Activated T-cell treated with anti-CD3 and anti-CD28 coated beads for 48 hours (primary cell): ENCODE measurements around the gene LOXHD1.

Experiments
- DNase-seq: peaks from one replicate; pipeline ENCODE4 v3.0.0-alpha.2; 2020; ENCODE audit warnings: low read depth

Gene LOXHD1

DNA sequence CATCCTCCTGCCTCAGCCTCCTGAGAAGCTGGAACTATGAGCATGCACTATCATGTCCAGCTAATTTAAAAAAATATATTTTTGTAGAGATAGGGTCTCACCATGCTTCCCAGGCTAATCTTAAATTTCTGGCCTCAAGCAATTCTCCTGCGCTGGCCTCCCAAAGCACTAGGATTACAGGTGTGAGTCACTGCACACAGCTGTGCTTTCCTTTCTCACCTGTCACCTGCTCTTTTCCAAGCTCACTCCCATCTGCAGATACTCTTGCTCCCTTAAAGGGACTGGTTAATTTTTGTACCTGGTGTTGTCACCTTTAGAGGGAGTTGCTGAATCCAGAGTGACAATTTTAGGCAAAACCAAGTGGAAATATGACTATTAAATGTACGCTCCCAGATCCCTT is 178.2 kb downstream of the LOXHD1 start:
- DNase-seq, result no peak

GRCh38 chr18:46477425-46478011 is 179.5 kb downstream of the LOXHD1 start:
- no peak for DNase-seq

DNA sequence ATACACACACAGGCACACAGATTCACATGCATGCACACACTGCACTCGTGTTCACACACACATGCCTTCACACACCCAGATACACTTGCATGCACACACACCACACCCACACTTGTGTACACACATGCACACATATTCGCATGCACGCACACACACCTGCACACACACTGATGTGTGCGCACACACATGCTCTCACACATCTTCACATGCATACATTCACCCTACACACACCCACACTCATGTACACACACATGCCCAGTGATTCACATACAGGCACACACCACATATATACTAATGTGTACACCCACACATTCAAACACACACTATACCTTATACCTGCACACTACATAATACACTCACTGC is 181.6 kb downstream of the LOXHD1 start:
- DNase-seq, result no peak

GRCh38 chr18:46474487-46475389 is 182.3 kb downstream of the LOXHD1 start:
- no peak for DNase-seq

- no peak for DNase-seq
Observed at GRCh38 chr18:46471809-46472498, 185.1 kb downstream of the LOXHD1 start.

- no peak for DNase-seq
Observed at GRCh38 chr18:46470714-46471113, 186.3 kb downstream of the LOXHD1 start.

- DNase-seq, result no peak
Observed at GRCh38 chr18:46469186-46469915, 187.7 kb downstream of the LOXHD1 start.

GRCh38 chr18:46468426-46469180 is 188.4 kb downstream of the LOXHD1 start:
- no peak for DNase-seq

- no peak for DNase-seq
Observed at GRCh38 chr18:46466234-46467160, 190.5 kb downstream of the LOXHD1 start.

DNA sequence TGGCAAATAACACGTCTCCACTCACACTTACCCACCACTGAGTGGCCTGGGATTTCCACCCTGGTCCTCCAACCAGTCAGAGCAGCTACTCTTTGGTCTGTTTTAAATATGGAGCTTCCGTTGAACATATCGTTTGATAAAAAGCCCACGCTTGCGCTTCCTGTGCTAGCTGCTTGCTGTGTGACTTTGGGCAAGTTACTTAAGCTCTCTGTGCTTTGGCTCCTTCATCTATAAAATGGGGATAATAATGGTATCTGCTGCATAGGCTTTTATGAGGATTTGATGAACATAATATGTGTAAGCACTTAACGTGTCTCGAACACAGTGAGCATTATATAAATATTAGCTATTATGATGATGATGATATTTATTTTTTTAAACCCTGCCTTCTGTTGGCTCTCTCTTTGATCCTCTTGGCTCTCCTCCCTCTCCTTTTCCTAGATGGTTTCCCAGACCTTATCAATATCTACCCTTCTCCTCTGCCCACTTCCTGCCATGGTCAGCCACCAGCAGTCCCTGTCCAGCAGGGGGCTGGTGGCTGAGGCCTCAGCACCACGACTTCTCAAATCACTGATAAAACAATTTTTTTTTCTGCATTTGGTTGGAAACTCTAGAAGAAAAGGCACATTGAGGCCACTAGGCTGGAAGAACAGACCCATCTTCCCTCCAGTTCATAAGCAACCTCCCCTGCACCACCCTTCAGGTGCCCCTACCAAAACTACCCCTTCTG is 191.9 kb downstream of the LOXHD1 start:
- no peak for DNase-seq

- DNase-seq, result no peak
Observed at GRCh38 chr18:46462523-46462922, 194.5 kb downstream of the LOXHD1 start.

DNA sequence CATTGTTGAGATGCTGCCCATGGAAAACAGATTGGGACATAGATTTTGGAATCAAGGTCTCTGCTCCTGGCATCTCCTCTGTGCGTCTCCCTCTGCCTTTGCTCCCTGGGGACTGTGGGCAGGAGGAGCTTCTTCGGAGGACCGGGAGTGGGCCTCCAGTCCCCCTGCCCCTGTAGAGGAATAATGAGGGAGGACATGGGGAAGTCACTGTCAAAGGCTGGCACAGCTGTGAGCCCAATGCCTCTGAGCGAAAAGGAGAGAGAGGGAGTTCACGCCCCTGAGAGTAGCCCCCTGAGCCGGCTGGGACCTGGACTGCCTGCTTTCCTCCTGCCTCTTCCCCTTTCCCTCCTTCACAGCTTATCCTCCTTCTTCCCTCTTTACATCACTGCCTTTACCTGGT is 195.0 kb downstream of the LOXHD1 start:
- DNase-seq, result no peak

- no peak for DNase-seq
Observed at GRCh38 chr18:46460754-46461153, 196.3 kb downstream of the LOXHD1 start.

DNA sequence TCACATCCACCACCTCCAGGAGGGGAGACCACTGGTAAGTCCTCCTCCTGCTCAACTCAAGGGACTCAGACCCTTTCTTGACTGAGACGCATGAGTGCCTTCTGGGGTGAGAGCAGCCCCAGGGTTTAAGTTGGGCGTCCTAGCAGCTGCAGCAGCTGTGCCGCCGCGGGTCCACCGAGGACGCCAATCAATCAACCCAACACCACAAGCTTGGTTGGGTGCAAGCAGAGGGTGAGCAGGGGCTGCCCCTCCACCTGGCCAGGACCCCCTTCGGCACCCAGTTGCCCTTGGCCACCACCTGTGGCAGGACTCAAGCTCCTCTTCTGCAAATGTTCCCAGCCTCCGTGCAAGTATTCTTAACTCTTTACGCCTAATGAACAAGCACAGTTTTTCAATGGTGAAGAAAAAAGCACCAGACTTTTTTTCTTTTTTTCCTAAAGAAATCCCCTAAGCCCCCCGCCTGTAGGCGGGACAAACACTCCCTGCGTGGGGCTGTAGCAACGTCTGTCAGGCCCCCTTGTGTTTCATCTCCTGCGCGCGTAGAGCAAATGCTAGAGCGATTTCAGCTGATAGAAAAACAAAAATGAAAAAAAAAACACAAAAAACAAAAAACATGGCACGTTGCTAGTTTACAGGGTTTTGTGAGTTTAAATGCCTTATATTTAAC is 197.1 kb downstream of the LOXHD1 start:
- no peak for DNase-seq

GRCh38 chr18:46458472-46458871 is 198.5 kb downstream of the LOXHD1 start:
- DNase-seq, result no peak

GRCh38 chr18:46456691-46457090 is 200.3 kb downstream of the LOXHD1 start:
- no peak for DNase-seq

DNA sequence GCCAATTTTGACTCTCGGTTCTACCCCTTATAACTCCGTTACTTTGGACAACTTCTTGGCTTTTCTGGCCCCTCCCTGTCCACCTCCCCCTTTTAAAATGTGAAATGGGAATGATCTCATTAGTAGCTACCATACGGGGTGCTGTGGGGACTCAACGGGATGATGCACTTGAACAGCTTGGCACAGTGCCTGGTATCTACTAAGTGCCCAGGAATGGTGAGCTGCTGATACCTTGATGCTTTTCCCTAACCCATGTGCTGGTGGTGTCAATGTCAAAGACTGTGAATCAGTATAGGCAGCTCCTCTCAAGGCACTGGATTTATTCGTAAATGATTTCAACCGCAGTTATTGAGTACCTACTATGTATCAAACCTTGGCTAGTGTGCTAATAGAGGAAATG is 204.2 kb downstream of the LOXHD1 start:
- no peak for DNase-seq

- no peak for DNase-seq
Observed at GRCh38 chr18:46449499-46449898, 207.5 kb downstream of the LOXHD1 start.

DNA sequence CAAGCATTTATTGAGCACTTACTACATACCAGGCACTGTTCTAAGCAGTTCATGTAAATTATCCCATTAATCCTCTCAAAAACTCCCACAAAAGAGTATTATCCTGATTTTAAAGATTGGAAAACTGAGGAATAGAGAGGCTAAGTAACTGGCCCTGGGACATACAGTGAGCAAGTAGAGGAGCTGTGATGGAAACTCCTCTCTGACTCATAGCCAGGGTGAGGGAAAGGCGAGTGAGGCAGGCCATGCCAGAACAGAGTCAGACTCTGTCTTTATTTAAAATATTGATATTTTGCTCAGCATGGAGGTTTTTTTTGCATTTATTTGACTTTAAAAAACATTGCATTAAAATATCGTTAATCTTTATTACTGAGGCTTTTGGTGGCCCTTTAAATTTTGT is 208.0 kb downstream of the LOXHD1 start:
- no peak for DNase-seq
